K562 (cell line): ENCODE measurements around the gene NTRK1. TPM values are rescaled to one million over a fixed set of nuclear protein-coding genes. Genes with fewer than 3 reads are reported as not detected.

ENCODE experiments used
- ATF7 ChIP-seq: fragments of 450-650 bp; IDR thresholded peaks from 2 replicates; pipeline ENCODE4 v1.7.1; 2014; ENCODE audit warnings: mild to moderate bottlenecking, moderate library complexity
- BHLHE40 ChIP-seq: IDR thresholded peaks from 2 replicates; pipeline ENCODE4 v1.6.1; 2011; ENCODE audit warnings: low read length, improper control_type of control experiment
- CBX5 ChIP-seq: IDR thresholded peaks from 2 replicates; pipeline ENCODE4 v1.6.1; 2014; ENCODE audit warnings: low read depth, borderline replicate concordance
- SIRT6 ChIP-seq: IDR thresholded peaks from one replicate; pipeline ENCODE4 v1.6.1; 2012; ENCODE audit warnings: low read depth, mild to moderate bottlenecking, control low read depth, inconsistent platforms, low read length, moderate library complexity
- SMAD1 ChIP-seq: fragments of 150-350 bp; IDR thresholded peaks from 2 replicates; pipeline ENCODE4 v1.6.1; 2014; ENCODE audit warnings: low read length, low read depth; ENCODE audit not compliant: partially characterized antibody
- TARDBP ChIP-seq: fragments of 450-650 bp; IDR thresholded peaks from 2 replicates; pipeline ENCODE4 v1.6.1; 2016
- TEAD1 ChIP-seq, 2 experiments: fragments of 450-650 bp in 1 of 2; sonication (generic) in 1 of 2; formaldehyde crosslinking; IDR thresholded peaks; 2 replicates each; pipeline versions ENCODE4 v1.4.0 to v1.8.0; 2020 to 2022; ENCODE audit warnings: mild to moderate bottlenecking in 2 of 2, missing genetic modification reagents in 1 of 2
- WHSC1 ChIP-seq: IDR thresholded peaks from one replicate; pipeline ENCODE4 v1.6.1; 2012; ENCODE audit warnings: low read length, control low read depth, inconsistent platforms
- ZBTB8A ChIP-seq: fragments of 450-650 bp; IDR thresholded peaks from 2 replicates; pipeline ENCODE4 v1.6.1; 2018; ENCODE audit warnings: mild to moderate bottlenecking, moderate library complexity; ENCODE audit not compliant: partially characterized antibody
- ZFP36 ChIP-seq: fragments of 150-350 bp; IDR thresholded peaks from 2 replicates; pipeline ENCODE4 v1.6.1; 2018; ENCODE audit warnings: low read length, low read depth; ENCODE audit not compliant: partially characterized antibody
- polyA plus RNA-seq, 8 experiments: library from polyadenylated mRNA; depleted of rRNA in 4 of 8; stranded (reverse) in 5 of 8; unstranded in 3 of 8; fragments of >200 nt; fragmentation: Nextera tagmentation in 2 of 8; fragmentation: Illumina TruSeq in 1 of 8; extraction: Ambion mirVana in 2 of 8; extraction: Trizol in 1 of 8; gene quantifications; 2 replicates each; pipeline versions ENCODE4 v1.2.1 to v1.2.3, GENCODE V29; 2011 to 2014; ENCODE audit warnings: inconsistent platforms in 1 of 8, missing spikeins in 1 of 8
- total RNA-seq, 7 experiments: library from RNA; depleted of rRNA in 6 of 7; stranded (reverse); fragments of >200 nt in 6 of 7; fragmentation: Illumina TruSeq in 2 of 7; extraction: Trizol in 2 of 7; gene quantifications; 2 replicates each; pipeline versions ENCODE4 v1.2.1 to v1.2.3, GENCODE V29; 2011 to 2021; ENCODE audit warnings: low replicate concordance in 1 of 7
- TF ChIP-seq, protein P1 (sequence below), 2 experiments: fragments of 450-650 bp; formaldehyde crosslinking in 1 of 2; IDR thresholded peaks; 2 replicates each; pipeline versions ENCODE4 v1.4.0 to v1.6.1; 2014 to 2020; ENCODE audit warnings: mild to moderate bottlenecking in 2 of 2, borderline replicate concordance in 1 of 2, low read depth in 1 of 2
- TF ChIP-seq, protein P2 (sequence below): fragments of 200-800 bp; sonication (Bioruptor generic); IDR thresholded peaks from 2 replicates; pipeline ENCODE4 v1.6.1; 2017; ENCODE audit warnings: missing genetic modification characterization, missing compliant biosample characterization
- TF ChIP-seq, protein P3 (sequence below): fragments of 250-450 bp; sonication (Bioruptor Pico); IDR thresholded peaks from 2 replicates; pipeline ENCODE4 v1.5.0; 2022; ENCODE audit warnings: mild to moderate bottlenecking

The NTRK1 gene
- total and polyA plus RNA-seq, 9 of the 15 experiments (the other 6 are each of a cell fraction or from before 2014, with no cell fraction given) = 0.46 to 30.0 (median 7.9) TPM

DNA sequence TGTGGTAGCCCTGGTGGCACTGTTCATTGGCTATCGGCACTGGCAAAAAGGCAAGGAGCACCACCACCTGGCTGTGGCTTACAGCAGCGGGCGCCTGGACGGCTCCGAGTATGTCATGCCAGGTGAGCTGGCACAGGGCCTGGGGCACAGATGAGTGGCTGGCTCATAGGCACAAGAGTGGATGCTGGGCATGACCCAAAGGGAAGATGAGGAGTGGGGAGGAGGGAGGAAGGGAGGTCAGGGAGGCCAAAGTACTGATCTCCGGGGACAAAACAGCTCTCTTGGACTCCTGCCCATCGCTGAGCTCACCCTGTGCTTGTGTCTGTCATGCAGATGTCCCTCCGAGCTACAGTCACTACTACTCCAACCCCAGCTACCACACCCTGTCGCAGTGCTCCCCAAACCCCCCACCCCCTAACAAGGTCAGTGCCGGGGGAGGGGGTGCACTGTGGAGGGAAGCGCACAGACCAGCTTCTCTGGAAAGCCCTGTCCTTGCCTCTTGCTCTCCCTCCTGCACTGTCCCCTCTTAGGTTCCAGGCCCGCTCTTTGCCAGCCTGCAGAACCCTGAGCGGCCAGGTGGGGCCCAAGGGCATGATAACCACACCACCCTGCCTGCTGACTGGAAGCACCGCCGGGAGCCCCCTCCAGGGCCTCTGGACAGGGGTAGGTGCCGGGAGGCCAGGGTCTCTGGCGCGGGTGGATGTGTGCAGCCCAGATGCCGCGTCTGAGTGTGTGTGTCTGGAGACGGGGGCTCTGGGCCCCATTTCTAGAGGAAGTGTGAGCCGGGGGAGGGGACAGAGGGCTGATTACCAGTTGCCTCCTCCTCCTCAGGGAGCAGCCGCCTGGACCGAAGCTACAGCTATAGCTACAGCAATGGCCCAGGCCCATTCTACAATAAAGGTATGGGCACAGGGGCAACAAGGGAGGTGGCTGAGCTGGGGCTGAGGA, 52.5 kb downstream of the NTRK1 start (continued):
- TF ChIP-seq, protein P1, sequence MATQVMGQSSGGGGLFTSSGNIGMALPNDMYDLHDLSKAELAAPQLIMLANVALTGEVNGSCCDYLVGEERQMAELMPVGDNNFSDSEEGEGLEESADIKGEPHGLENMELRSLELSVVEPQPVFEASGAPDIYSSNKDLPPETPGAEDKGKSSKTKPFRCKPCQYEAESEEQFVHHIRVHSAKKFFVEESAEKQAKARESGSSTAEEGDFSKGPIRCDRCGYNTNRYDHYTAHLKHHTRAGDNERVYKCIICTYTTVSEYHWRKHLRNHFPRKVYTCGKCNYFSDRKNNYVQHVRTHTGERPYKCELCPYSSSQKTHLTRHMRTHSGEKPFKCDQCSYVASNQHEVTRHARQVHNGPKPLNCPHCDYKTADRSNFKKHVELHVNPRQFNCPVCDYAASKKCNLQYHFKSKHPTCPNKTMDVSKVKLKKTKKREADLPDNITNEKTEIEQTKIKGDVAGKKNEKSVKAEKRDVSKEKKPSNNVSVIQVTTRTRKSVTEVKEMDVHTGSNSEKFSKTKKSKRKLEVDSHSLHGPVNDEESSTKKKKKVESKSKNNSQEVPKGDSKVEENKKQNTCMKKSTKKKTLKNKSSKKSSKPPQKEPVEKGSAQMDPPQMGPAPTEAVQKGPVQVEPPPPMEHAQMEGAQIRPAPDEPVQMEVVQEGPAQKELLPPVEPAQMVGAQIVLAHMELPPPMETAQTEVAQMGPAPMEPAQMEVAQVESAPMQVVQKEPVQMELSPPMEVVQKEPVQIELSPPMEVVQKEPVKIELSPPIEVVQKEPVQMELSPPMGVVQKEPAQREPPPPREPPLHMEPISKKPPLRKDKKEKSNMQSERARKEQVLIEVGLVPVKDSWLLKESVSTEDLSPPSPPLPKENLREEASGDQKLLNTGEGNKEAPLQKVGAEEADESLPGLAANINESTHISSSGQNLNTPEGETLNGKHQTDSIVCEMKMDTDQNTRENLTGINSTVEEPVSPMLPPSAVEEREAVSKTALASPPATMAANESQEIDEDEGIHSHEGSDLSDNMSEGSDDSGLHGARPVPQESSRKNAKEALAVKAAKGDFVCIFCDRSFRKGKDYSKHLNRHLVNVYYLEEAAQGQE (IDR thresholded peaks at IDR 0.05; ENCODE audit: borderline replicate concordance) = no peak
- TF ChIP-seq, protein P1 (CRISPR knock-in tag; IDR thresholded peaks at IDR 0.05; ENCODE audit: low read depth) = peak; percentile 26; the same call in 1 of the 2 replicates
- TF ChIP-seq WHSC1 (no peak), CBX5 (no peak), ATF7 (peak; percentile 83), SMAD1 (no peak), ZFP36 (peak; percentile 6), ZBTB8A (no peak), BHLHE40 (no peak), TARDBP (no peak), SIRT6 (no peak), TEAD1 (CRISPR knock-in tag; IDR thresholded peaks at IDR 0.05) (no peak)
- TF ChIP-seq, protein P2, sequence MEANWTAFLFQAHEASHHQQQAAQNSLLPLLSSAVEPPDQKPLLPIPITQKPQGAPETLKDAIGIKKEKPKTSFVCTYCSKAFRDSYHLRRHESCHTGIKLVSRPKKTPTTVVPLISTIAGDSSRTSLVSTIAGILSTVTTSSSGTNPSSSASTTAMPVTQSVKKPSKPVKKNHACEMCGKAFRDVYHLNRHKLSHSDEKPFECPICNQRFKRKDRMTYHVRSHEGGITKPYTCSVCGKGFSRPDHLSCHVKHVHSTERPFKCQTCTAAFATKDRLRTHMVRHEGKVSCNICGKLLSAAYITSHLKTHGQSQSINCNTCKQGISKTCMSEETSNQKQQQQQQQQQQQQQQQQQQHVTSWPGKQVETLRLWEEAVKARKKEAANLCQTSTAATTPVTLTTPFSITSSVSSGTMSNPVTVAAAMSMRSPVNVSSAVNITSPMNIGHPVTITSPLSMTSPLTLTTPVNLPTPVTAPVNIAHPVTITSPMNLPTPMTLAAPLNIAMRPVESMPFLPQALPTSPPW (CRISPR knock-in tag) = peak; percentile 67
- TF ChIP-seq, protein P3, sequence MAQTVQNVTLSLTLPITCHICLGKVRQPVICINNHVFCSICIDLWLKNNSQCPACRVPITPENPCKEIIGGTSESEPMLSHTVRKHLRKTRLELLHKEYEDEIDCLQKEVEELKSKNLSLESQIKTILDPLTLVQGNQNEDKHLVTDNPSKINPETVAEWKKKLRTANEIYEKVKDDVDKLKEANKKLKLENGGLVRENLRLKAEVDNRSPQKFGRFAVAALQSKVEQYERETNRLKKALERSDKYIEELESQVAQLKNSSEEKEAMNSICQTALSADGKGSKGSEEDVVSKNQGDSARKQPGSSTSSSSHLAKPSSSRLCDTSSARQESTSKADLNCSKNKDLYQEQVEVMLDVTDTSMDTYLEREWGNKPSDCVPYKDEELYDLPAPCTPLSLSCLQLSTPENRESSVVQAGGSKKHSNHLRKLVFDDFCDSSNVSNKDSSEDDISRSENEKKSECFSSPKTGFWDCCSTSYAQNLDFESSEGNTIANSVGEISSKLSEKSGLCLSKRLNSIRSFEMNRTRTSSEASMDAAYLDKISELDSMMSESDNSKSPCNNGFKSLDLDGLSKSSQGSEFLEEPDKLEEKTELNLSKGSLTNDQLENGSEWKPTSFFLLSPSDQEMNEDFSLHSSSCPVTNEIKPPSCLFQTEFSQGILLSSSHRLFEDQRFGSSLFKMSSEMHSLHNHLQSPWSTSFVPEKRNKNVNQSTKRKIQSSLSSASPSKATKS (CRISPR knock-in tag) = no peak
